Brain microvascular endothelial cell (primary cell): ENCODE data around the gene PAQR6.

ENCODE experiments used
- DNase-seq: peaks from one replicate; pipeline ENCODE4 v3.0.0-alpha.2; 2020
- H3K27ac ChIP-seq: fragments of 250-450 bp; sonication (Bioruptor Pico); 2 replicates; pipeline ENCODE4 v1.5.1; 2020; ENCODE audit warnings: mild to moderate bottlenecking, moderate library complexity
- H3K27me3 ChIP-seq: fragments of 250-450 bp; sonication (Bioruptor Pico); replicated peaks from 2 replicates; pipeline ENCODE4 v1.5.1; 2020; ENCODE audit warnings: mild to moderate bottlenecking
- H3K36me3 ChIP-seq: fragments of 250-450 bp; sonication (Bioruptor Pico); replicated peaks from 2 replicates; pipeline ENCODE4 v1.5.1; 2020; ENCODE audit warnings: mild to moderate bottlenecking
- H3K4me3 ChIP-seq: 2 replicates; pipeline ENCODE4 v1.5.1; 2011; ENCODE audit warnings: low read depth, mild to moderate bottlenecking, control low read depth, low read length, moderate library complexity
- in situ Hi-C: cut with HindIII; loops from 2 replicates; pipeline ENCODE4 v1.10.0; 2017; ENCODE audit warnings: low sequenced_read_pairs, low pct_ligation_motif_present
- TF ChIP-seq, protein P1 (sequence below): IDR thresholded peaks from 2 replicates; pipeline ENCODE4 v1.5.1; 2011; ENCODE audit warnings: low read depth, mild to moderate bottlenecking, moderate library complexity, low read length, control low read depth, inconsistent platforms; ENCODE audit errors: missing control alignments

The PAQR6 gene

DNA sequence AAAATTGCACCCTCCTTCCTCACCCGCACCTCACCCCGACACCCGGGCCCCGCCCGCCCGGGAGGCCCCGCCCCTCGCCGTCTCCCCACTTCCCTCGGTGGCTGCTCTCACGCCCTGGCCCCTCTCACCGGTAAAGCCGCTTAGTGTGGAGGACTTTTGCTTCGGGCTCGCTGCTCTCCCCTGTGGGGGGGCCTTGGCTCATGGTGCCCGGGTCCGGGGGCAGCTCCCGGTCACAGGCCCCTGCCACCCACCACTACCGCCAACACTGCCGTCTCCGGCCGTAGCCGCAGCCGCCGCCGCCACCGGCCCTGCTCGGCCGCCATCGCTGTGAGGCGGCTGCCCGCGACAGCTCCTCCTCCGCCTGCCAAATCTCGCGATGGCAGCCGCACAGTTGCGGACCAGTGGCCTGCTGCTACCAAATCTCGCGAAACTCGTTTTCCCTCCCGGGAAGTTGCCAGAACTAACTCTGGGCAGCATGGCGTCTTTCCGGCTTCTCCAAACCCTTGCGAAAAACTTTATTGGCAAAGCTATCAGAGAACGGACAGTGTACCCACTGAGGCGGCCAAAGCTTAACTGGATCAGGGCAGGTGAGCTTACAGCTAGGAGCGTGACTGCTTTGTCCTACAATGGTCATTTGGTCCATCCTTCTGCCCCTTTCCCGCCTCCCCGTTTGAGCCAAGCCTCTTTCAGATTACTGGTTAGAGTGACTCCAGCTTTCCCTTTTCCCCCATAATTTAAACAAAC lies 34.8 kb upstream of the PAQR6 start, which contains the start of gene SMG5:
Gene SMG5 (minus strand): TSS at position 347 of the 744 bp plus-strand sequence. CDS start 145 bp downstream, at position 202.
- peak within 1 kb of the TSS; percentile 97 for H3K27ac ChIP-seq
- in situ Hi-C loops = no loop called here
- no peaks in the 10 kb centered on the region for H3K27me3 ChIP-seq
- H3K36me3 ChIP-seq = peaks cover 4% of the 10 kb centered on the region
- peak within 1 kb of the TSS; percentile 88 for H3K4me3 ChIP-seq
- TF ChIP-seq, protein P1, sequence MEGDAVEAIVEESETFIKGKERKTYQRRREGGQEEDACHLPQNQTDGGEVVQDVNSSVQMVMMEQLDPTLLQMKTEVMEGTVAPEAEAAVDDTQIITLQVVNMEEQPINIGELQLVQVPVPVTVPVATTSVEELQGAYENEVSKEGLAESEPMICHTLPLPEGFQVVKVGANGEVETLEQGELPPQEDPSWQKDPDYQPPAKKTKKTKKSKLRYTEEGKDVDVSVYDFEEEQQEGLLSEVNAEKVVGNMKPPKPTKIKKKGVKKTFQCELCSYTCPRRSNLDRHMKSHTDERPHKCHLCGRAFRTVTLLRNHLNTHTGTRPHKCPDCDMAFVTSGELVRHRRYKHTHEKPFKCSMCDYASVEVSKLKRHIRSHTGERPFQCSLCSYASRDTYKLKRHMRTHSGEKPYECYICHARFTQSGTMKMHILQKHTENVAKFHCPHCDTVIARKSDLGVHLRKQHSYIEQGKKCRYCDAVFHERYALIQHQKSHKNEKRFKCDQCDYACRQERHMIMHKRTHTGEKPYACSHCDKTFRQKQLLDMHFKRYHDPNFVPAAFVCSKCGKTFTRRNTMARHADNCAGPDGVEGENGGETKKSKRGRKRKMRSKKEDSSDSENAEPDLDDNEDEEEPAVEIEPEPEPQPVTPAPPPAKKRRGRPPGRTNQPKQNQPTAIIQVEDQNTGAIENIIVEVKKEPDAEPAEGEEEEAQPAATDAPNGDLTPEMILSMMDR = no peak
- DNase-seq = peak; percentile 97

DNA sequence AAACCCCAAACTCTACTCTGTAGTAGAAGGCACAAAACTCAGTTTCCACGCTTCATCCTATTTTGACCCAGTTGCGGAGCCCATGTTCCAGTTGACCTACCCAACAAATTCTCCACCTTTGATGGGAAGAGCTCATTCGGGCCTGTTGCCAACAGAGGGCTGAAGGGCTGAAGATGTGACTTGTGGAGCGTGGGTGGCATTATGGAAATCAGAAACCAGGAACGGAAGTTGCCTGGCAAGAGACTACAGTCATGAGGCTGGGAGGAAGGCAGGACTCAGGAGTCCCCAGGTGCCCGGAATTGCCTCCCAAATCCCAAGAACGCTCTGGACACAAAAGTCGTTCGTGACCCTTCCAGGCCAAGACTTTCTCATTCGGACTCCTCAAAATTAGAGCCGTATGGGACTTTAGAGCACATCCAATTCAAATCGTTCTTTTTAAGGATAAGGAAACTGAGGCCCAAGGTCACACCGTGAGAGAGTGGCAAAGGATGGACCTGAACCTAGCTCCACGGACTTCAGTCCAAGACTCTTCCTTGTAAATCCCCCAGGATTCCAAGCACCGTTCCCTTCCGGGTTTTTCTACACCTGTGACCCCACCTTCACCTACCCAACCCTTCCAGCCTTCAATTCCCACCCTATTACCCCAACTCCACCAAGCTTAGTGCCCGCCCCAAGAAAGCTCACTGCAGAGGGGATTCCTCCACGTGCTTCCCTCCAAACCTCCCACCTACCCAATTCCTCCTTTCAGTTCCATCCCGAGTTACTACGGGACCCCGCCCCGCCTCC lies 34.0 kb upstream of the PAQR6 start:
- Histone ChIP-seq H3K4me3 (peak overlapping the region; percentile 88), H3K27me3 (no peaks in the 10 kb centered on the region), H3K27ac (peak overlapping the region; percentile 97), H3K36me3 (peaks cover 8% of the 10 kb centered on the region)
- TF ChIP-seq, protein P1 = no peak
- in situ Hi-C loops = no loop called here
- DNase-seq = peak; percentile 17

DNA sequence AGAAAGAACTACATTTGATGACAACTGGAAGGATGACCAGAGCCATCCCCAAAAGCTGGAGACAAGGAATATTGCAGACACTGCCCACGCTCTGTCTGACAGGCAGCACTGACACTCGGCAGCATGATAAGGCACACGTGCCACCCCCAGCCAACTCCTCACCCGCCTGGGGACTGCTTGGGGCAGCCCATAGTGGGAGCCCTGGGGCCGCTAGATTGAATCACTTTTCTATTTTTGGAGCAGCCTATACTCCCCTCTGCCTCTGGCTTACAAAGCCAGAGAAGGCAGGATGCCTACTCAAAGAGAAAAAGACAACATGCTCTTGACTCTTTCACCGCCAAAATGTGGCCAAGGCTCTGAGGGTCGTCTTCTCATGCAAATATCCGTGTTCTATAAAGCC lies 33.4 kb upstream of the PAQR6 start:
- TF ChIP-seq, protein P1 = peak; percentile 35
- in situ Hi-C loops = no loop called here
- Histone ChIP-seq H3K27me3 (no peaks in the 10 kb centered on the region), H3K4me3 (peak overlapping the region; percentile 88), H3K36me3 (peaks cover 14% of the 10 kb centered on the region), H3K27ac (peak overlapping the region; percentile 6)
- peak; percentile 56 for DNase-seq

DNA sequence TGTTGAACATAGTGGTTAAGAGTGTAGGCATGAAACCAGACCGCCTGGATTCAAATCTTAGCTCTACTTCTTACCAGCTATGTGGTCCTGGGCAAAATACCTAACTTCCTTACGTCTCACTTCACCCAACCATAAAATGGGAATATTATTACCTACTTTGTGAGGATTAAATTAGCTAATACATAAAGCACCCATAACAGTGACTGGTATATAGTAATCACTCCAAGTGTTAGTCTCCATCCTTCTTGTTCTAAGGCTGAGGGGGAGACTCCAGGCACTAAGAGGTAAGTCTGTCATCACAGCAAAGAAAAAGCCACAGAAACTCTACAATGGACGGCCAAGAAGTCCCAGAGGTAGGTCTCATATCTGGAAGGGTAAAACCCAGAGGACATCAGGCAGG lies 32.0 kb upstream of the PAQR6 start:
- in situ Hi-C loops = no loop called here
- TF ChIP-seq, protein P1 = no peak
- Histone ChIP-seq H3K27ac (no peak overlapping the region), H3K36me3 (peaks cover 24% of the 10 kb centered on the region), H3K27me3 (no peaks in the 10 kb centered on the region), H3K4me3 (no peak overlapping the region)
- DNase-seq = no peak

DNA sequence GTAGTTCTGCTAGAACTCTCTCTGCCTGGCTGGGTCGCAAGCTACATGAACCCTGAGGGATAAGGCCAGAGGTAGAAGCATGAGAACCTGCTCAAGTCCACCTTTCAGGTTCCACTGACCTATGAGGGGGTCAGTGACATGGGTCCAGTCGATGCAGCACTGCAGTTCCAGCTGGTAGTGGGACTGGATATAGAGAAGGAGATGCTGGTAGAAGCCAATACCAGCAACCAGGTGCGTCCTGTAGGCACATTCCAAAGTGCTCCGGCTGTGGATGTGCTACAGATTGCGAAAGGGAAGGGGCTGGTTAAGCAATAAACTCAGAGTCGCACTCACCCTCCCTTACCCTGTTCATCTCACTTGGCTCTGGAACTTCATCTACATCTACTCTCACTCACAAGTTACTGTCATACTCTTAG lies 29.1 kb upstream of the PAQR6 start:
- in situ Hi-C loops = no loop called here
- DNase-seq = no peak
- H3K27me3 ChIP-seq = no peaks in the 10 kb centered on the region
- TF ChIP-seq, protein P1 = no peak
- H3K4me3 ChIP-seq = no peak overlapping the region
- H3K27ac ChIP-seq = no peak overlapping the region
- H3K36me3 ChIP-seq = peaks cover 46% of the 10 kb centered on the region
